Tibial nerve (tissue), 4 donors: Measurements from ENCODE around the gene DNAJB6.

ENCODE experiments used
- CTCF ChIP-seq, 5 experiments: fragments of 200-600 bp in 3 of 5; fragments of 450-650 bp in 2 of 5; sonication (generic) in 3 of 5; IDR thresholded peaks; one replicate each; pipeline ENCODE4 v1.5.1; 2016 to 2019; ENCODE audit warnings: antibody characterized with exemption in 5 of 5, mild to moderate bottlenecking in 3 of 5, moderate library complexity in 2 of 5
- EP300 ChIP-seq, 2 donors: sonication (generic); formaldehyde crosslinking; IDR thresholded peaks; one replicate each; pipeline ENCODE4 v1.6.1; 2017; ENCODE audit warnings: antibody characterized with exemption in 2 of 2, mild to moderate bottlenecking in 1 of 2
- POLR2A ChIP-seq, 2 donors: fragments of 450-650 bp; IDR thresholded peaks; one replicate each; pipeline ENCODE4 v1.6.1; 2017; ENCODE audit warnings: antibody characterized with exemption in 2 of 2, mild to moderate bottlenecking in 2 of 2, moderate library complexity in 2 of 2

GRCh38 chr7:157292770-157293412, 43.9 kb upstream of the DNAJB6 start:
- TF ChIP-seq CTCF (IDR thresholded peaks at IDR 0.05) (no peak), POLR2A (IDR thresholded peaks at IDR 0.05) (no peak), EP300 (IDR thresholded peaks at IDR 0.05) (no peak)
